ENCODE results near the gene DGKD.

DNA sequence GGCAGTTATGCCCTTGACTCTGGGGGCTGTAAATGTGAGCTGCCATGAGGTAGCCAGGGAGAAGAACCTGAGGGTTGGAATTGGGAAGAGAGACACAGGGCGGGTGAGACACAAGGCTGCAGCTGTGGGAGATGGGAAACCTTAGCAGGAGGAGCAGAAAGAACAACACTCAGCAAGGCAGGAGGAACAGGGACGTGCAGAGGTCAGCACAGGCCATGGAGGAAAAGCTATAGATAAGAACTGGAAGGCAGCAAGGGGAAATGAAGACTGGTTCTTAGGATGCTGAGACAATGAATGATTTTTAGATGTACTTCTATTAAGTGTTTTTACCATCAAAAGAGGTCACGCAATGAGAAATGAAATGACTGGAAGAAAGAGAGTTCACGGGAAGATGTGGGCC lies 132.1 kb downstream of the DGKD start:
- TF ChIP-seq, protein P1, sequence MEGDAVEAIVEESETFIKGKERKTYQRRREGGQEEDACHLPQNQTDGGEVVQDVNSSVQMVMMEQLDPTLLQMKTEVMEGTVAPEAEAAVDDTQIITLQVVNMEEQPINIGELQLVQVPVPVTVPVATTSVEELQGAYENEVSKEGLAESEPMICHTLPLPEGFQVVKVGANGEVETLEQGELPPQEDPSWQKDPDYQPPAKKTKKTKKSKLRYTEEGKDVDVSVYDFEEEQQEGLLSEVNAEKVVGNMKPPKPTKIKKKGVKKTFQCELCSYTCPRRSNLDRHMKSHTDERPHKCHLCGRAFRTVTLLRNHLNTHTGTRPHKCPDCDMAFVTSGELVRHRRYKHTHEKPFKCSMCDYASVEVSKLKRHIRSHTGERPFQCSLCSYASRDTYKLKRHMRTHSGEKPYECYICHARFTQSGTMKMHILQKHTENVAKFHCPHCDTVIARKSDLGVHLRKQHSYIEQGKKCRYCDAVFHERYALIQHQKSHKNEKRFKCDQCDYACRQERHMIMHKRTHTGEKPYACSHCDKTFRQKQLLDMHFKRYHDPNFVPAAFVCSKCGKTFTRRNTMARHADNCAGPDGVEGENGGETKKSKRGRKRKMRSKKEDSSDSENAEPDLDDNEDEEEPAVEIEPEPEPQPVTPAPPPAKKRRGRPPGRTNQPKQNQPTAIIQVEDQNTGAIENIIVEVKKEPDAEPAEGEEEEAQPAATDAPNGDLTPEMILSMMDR (IDR thresholded peaks at IDR 0.05): no peak
- no peak for TF ChIP-seq POLR2A (IDR thresholded peaks at IDR 0.05)
